Epithelial cell of prostate (primary cell): ENCODE results near the gene TMEM214.
A peak's percentile ranks its signal among the peaks of the same experiment; 100 is the strongest.

Source experiments
- DNase-seq: peaks from one replicate; pipeline ENCODE4 v3.0.0-alpha.2; 2011; ENCODE audit warnings: low read depth, low spot score
- H3K27ac ChIP-seq: fragments of 450-650 bp; 2 replicates; pipeline ENCODE4 v1.5.1; 2017; ENCODE audit warnings: mild to moderate bottlenecking

TMEM214 gene

DNA sequence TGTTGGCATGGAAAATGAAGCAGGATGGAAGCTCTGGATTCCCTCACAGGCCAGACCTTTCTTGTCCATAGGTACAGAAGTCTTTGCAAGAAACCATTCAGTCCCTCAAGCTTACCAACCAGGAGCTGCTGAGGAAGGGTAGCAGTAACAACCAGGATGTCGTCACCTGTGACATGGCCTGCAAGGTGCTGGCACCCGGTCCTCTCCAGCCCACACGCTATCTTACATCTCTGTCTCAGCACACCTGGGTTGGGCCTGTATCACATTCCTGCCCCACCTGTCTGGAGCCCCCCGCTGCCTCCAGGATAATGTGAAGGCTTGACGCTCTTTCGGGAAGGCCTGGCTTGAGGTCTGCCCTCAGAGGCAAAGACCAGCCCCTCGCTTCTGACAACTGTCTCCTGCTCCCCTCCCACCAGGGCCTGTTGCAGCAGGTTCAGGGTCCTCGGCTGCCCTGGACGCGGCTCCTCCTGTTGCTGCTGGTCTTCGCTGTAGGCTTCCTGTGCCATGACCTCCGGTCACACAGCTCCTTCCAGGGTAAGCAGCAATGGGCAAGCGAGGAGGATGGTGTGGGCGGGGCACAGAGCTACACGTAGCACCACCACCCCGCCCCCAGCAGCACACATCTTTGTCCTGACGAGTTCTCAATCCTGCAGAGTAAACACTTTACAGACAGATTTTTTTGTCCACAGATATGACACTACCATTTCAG lies 6.0 kb downstream of the TMEM214 start:
- H3K27ac ChIP-seq: no peak overlapping the region
- no peak for DNase-seq

- H3K27ac ChIP-seq: no peak overlapping the region
- DNase-seq: no peak
These were observed 6.7 kb downstream of the TMEM214 start for GRCh38 chr2:27039426-27039825.

- no peak for DNase-seq
- no peak overlapping the region for H3K27ac ChIP-seq
These were observed 7.1 kb downstream of the TMEM214 start for GRCh38 chr2:27039871-27040270.

DNA sequence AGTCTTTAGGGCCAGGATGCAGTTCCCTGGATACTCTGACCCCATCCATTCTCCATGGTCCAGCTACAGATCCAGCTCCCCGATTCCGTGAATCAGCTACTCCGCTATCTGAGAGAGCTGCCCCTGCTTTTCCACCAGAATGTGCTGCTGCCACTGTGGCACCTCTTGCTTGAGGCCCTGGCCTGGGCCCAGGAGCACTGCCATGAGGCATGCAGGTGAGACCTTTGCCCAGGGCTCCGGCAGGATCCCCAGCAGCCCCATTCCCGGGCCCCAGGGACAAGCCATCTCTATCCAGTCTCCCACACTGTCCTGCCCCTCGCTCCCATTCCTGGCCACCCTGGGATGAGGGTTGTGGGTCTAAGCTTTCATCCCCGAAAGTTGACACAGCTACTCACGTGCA lies 7.5 kb downstream of the TMEM214 start:
- no peak overlapping the region for H3K27ac ChIP-seq
- no peak for DNase-seq

- no peak overlapping the region for H3K27ac ChIP-seq
- no peak for DNase-seq
These were observed 9.0 kb downstream of the TMEM214 start for GRCh38 chr2:27041752-27042151.

DNA sequence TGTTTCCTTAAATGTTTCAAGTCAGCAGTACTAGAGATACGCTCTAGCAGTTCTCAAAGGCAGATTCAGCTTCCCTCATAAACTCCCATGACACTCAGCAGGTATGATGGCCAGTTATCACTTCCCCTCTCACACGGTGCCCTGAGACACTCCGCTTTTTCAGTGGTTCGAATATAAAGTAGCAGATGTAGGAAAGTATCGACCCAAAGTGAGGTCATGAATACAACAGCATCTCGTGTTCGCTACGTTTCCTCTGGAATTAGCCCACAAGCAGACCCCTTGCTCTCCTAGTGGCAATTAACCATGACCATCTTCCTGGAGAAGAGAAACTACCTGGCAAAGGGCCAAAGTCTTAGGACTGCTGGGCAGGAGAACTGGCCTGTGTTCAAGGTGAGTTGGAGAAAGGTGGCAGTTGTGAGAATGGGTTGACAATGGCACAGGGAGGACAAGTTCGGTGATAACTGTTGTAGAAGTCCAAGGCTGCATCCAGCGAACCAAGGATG lies 9.4 kb downstream of the TMEM214 start:
- DNase-seq: no peak
- no peak overlapping the region for H3K27ac ChIP-seq

- DNase-seq: no peak
- H3K27ac ChIP-seq: no peak overlapping the region
These were observed 10.3 kb downstream of the TMEM214 start for GRCh38 chr2:27042985-27043634.

DNA sequence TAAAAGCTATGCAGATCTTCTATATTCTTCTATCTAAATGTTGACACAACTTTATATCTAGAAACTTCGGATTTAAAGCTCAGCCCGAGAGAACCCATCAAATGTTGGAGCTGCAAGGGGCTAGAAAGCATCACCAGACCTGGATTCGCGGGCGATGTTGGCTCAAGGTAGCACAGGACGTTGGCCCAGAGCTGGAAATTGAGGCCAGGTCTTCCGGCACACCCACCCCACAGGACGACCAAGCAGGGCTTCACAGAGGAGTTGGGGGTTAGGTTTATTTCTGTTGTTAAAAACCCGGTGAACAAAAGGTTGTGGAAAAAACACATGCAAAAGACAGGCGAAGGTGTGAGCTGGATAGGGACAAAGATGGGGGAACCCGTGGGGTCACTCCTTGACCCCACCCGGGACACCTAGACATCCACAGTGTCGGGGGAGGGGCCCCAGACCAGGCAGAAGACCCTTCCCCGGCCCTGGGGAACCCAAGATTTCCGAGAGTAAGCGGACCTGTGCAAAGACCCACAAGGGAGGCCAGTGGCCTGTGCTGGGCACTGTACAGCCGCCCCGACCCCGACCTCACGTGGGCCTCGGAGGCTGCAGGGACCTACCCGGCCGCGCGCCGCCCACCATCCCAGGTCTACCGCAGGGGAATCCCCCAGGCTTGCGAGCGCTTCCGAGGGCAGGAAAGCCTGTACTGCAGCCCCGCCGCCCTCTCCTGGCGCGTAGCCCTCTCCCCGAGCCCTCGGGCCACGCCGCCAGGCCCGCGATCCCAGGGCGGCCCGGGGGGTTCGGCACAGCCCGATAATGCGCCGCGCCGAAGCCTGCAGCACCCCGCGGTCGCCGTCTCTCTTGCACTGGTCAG lies 16.9 kb downstream of the TMEM214 start:
- DNase-seq: no peak
- H3K27ac ChIP-seq: peak overlapping the region; percentile 76

GRCh38 chr2:27050281-27050995 lies 17.7 kb downstream of the TMEM214 start:
- H3K27ac ChIP-seq: peak overlapping the region; percentile 76
- DNase-seq: peak; percentile 81

DNA sequence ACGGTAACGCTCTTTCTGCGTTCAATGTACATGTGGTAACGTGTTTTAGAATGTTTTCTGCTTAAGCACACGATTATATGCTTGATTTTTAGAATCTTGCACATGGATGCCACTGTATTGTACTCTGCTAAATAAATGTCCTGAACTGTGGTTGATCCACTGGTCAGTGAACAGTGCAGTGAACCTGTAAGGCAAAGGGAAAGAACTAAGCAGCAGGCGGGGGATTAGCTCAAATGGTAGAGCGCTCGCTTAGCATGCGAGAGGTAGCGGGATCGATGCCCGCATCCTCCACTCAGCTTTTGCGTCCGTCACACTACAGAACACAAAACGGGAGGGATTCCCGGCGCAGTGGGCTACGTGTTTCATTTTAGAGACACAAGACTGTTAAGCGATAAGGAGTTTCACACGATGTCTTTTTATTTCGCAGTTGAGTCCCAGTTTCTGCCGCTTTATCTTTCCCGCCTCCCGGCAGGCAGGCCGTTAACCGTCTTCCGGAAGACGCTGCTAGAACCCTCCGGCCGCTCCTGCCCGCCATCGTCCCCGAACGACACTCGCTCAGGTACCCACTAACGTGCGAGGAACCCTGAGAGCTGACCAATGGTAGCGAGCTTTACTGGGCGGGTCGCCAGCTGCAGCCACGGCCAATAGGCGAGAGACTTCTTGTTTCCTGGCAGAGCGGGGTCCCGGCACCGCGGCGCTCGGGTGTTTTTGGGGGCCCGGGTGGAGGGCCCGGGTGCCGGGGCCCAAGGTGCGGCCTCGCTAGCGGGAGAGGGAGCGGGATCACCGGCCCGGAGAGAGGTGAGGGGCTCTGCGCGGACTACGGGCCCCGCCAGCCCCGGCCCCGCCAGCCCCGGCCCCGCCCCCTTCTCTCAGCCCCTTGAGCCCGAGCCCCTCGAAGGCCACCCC lies 18.5 kb downstream of the TMEM214 start, which contains the start of gene AGBL5:
Gene AGBL5 (plus strand): TSS at position 673 of the 906 bp plus-strand sequence. CDS start 1,291 bp downstream, outside the sequence.
- H3K27ac ChIP-seq: peak within 1 kb of the TSS; percentile 76
- peak; percentile 60 for DNase-seq

DNA sequence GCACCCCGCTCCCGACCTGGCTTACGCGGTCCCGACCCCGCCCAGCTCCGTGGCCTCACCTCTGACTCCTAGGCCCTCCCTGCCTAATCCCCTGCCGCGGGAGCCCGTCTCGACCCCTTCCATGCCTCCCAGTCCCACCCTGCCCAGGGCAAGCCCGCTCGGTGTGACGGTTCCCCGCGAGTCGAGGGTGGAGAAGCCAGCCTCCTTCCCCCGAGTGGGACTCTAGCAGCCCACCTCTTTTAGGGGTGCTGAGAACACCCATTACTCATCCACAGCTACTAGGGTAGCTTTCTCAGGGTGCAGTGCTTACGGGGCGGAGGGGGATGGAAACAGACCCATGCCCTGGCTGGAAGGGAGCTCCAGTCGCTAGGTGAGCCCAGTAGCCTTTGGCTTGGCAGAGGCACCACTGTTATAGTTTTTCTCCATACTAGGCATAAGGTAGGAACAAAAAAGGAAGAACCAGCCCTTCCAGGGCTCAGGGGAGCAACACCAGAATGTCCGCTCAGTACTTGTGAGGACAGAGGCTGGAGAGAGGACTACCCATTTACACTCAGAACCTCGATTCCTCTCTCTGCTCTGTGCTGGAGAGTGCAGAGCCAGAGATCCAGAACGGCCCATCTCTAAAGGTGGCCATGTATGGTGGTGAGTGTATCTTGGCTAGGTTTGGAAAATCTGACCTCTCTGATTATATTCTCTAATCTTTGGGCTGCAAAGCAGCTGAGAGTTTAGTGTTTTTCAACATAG lies 19.3 kb downstream of the TMEM214 start:
- peak overlapping the region; percentile 76 for H3K27ac ChIP-seq
- DNase-seq: no peak

GRCh38 chr2:27053321-27053720 lies 20.6 kb downstream of the TMEM214 start:
- DNase-seq: no peak
- no peak overlapping the region for H3K27ac ChIP-seq

DNA sequence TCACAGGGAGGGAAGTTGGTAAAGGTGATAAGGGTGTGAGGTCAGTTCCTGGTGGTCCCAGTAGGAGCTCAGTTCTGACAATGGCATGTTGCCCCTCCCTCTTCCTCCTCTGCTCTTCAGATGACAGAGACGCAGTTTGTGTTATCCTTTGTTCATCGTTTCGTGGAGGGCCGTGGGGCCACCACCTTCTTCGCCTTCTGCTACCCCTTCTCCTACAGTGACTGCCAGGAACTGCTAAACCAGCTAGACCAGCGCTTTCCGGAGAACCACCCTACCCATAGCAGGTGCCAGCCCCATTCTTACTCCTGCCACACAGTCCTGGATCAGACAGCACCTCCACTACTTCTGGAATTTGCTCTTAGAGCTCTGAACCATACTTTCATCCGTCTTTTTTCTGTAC lies 21.0 kb downstream of the TMEM214 start:
- H3K27ac ChIP-seq: no peak overlapping the region
- DNase-seq: no peak

- no peak overlapping the region for H3K27ac ChIP-seq
- DNase-seq: no peak
These were observed 22.0 kb downstream of the TMEM214 start for GRCh38 chr2:27054721-27055120.

- H3K27ac ChIP-seq: no peak overlapping the region
- no peak for DNase-seq
These were observed 24.4 kb downstream of the TMEM214 start for GRCh38 chr2:27057184-27057583.

DNA sequence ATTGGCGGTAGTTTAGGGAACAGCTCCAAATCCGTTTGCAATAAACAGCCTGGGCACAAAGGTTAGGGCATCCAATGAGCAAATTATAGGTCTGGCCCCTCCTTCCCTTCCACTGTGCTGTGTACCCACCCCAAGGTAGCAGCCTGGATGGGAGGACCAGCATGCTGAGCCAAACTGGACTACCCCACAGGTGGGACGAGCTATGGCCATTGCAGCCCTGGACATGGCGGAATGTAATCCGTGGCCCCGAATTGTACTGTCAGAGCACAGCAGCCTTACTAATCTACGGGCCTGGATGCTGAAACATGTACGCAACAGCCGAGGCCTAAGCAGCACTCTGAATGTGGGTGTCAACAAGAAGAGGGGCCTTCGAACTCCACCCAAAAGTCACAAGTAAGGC lies 25.4 kb downstream of the TMEM214 start:
- H3K27ac ChIP-seq: no peak overlapping the region
- no peak for DNase-seq

DNA sequence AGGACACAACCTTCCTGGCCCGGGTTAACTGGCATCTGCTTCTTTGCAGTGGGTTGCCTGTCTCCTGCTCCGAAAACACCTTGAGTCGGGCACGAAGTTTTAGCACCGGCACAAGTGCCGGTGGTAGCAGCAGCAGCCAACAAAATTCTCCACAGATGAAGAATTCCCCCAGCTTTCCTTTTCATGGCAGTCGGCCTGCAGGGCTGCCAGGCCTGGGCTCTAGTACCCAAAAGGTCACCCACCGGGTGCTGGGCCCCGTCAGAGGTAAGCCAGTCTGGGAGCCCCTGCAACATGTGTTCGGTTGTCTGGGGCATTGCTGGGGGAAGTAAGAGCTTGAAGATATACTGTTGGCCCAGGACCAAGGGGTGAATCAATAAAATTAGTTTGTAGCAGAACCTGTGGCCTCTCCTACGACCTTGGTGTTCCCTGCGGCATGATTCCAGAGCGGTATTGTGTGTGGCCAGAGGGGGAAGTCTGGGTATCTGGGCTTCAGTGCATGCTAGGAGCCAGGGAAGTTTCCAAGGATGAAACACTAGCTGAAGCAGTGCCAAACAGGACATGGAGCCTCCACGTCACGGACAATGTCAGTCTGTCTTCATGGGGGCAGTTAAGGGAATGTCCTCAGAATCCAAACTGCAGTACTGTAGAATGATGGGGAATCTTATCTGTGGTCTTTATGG lies 26.5 kb downstream of the TMEM214 start:
- no peak overlapping the region for H3K27ac ChIP-seq
- DNase-seq: no peak

DNA sequence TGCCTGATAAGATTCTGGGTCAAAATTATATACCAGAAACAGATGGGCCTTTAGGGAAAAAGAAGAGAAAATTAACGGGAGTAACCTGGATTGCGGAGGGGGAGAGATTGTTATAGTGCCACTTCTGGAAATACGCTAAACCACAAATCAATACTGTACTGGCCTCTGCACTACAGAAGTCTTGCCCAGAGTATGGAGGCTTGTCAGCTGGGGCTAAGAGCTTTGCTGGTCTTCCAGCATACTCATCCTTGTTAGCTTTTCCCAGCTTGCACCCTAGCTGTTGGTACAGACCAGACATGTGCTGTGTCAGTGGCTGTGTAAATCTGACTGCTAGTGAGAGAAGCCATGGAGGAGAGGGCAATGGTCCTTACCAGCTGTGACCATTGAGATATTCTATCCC lies 27.6 kb downstream of the TMEM214 start:
- H3K27ac ChIP-seq: no peak overlapping the region
- DNase-seq: no peak
